NCI-H510A treated with DMSO at 0.1 percent for 48 hours (cell line): ENCODE measurements around the gene PRKCB.

Experiments
- DNase-seq: peaks from one replicate; lab custom pipeline; 2025; lab: John Stamatoyannopoulos, UW

Gene PRKCB

DNA sequence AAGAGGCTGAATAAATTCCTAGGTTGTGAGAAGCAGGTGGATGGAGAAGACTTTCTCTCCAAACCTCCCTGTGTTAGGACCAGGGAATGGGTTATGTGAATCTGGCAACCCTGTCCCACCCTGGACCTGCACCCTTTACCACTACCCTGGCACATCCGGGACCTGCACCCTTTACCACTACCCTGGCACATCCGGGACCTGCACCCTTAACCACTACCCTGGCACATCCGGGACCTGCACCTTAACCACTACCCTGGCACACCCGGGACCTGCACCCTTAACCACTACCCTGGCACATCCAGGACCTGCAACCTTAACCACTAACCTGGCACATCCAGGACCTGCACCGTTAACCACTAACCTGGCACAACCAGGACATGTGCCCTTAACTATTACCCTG lies 213.3 kb downstream of the PRKCB start:
- DNase-seq, result no peak

DNA sequence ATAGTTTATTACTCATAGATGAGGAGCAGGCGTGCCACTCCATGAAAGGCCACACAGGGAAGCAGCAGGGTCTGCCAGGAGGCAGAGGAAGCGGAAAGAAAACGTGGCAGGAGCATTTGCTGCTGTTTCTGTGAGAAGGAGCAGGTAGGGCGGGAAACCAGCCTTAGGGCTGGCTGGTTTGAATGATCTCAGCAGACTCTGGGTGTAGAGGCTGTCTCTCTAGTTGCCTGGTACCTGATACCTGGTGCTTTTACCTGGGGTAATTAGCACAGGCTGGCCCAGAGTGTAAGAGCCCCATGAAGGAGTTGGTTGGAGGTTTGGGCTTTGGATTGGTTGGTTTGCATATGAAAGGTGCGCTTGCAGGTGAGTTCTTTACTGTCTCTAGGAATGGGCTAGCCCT lies 215.3 kb downstream of the PRKCB start:
- DNase-seq, result no peak

DNA sequence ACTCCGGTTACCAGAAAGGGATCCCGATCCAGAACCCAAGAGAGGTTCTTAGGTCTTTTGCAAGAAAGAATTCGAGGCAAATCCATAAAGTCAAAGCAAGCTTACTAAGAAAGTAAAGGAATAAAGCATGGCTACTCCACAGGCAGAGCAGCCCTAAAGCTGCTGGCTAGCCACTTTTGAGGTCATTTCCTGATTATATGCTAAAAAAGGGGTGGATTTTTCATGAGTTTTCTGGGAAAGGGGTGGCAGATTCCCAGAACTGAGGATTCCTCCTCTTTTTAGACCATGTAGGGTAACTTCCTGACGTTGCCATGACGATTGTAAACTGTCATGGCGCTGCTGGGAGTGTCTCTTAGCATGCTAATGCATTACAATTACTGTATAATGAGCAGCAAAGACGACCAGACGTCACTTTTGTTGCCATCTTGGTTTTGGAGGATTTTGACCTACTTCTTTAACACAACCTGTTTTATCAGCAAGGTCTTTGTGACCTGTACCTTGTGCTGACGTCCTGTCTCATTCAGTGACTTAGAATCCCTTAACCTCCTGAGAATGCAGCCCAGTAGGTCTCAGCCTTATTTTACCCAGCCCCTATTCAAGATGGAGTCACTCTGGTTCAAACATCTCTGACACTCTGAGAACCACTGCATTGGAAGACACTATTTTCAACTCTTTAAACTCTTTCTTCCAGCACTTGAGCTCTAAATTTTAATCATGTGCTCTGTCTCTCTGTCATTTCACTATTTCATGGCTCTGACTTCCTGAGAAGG lies 216.7 kb downstream of the PRKCB start:
- DNase-seq, result no peak

DNA sequence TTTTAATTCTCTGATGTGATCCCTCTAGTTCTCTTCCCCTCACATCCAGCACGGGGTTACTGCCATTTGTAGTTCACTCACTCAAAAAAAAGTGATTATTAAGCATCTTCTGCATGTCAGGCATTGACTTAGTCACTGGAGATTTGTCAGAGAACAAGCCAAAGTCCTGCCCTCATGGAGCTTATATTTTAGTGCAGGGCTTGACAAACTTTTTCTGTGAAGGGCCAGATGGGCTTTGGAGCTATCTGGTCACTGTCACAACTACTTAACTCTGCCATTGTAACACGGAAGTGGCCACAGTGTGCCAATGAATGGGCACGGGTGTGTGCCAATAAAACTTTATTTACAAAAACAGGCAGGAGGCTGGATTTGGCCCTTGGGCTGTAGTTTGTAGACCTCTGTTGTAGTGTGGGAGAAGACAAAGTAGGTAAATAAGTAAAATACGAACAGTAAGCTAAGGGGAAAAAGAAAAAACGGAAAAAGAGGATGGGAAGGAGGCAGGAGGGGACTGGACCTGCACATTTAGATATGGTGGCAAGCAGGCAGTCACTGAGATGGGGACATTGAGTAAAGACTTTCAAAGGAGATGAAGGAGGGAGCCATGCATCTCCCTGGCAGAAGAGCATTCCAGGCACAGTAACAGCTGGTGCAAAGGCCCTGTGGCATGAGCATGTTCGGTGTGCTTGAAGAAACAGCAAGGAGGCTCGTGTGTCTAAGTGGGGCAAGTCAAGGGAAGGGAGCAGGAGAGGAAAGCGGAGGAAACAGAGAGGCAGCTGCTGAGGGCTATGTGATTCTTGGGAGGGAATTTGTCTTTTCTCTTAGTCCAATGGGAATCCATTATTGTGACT lies 217.5 kb downstream of the PRKCB start:
- no peak for DNase-seq

DNA sequence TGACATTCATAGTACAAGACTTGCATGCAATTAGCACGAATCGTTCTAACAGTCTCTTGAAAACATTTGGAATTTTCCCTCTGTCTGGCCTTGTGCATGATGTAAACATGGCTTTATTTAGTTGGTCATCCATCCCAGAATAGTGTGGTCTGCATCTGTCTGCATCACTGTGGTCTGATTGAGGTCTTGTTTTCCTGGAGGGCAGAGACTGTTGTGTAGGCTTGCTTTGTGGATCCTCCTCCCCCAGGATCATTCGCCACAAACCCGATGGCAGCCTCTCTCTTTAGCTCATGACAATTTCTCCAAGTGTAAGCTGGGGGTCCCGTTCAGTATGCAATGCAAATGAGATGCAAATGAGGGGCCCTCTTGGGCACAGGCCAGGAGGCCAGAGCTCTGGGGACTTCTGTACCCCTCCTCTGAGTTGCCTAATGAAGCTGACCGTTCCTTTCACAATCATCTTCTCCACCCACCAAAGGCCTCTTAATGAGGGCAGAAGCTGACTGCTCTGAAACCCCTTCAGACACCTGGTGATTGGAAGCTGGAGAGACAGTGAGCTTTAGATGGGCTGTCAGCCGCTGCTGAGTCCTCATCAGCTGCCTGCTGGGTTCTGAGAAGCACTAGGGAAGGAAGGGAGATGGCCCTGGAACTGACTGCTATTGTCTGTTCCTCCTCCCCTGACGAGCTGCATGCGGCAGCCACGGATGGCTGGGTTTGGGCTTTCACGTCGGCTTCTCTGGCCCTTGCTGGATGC lies 219.1 kb downstream of the PRKCB start:
- DNase-seq, result no peak

DNA sequence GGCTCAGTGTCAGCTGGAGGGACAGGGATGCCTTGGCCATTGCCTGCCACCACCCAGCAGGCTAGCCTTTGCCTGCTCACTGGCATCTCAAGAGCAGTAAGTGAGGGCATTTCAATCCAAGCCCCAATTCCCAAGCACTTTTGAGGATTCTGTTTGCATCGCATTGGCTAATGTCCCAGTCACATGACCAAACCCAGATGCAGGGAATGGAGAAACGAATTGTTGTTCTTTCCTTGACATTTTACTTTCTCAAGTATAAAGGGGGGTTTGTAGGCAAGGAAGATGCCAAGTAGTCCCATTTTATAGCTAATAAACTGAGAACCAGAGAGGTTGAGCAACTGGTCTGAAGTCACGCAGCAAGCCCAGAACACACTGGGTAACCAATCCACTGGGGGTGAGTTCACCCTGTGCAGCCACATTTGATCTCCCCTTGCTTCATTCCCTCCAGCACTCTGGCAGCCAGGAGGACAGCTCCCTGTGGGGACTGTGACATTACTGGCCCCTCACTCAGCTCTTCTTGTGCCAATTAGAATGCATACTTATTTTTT lies 226.6 kb downstream of the PRKCB start:
- no peak for DNase-seq

DNA sequence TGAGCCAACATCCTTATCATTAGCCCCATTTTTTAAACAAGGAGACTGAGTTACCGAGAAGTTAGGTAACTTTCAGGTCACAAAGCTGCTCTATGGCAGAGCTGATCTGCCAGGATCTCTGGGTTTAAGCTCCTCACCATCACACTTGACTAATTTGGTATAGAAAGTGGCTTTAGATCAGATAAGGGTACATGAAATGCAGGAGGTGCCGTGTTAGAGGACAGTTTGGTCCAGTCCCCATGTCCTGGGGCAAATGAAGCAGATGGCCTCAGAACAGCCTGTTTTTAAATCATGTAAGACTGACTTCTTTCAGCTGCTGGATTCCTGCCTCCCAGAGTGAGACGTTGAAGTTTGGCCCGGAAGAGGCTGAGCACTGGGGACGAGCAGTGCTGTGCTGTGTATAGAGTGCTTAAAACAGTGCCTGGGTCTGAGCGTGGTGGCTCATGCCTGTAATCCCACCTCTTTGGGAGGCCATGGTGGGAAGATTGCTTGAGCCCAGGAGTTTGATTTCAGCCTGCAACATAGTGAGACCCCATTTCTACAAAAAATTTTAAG lies 233.3 kb downstream of the PRKCB start:
- no peak for DNase-seq

DNA sequence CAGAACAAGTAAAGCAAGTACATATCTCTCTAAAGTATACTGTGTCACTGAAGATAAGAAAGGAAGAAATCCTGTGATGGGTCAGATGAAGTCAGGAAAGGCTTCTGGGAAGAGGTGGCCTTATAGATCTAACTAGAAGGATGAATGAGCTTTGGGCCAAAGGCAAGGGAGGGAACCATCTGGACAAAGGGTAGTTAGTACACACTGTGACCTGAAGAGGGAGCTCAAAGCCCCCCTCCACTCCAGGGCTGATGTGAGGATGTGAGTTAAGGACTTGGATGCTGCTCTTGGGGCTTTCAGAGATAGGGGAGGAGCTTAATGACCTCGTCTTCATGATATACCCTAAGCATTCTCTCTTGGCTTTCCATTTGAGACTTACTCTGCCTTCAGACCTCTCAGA lies 235.1 kb downstream of the PRKCB start:
- no peak for DNase-seq

DNA sequence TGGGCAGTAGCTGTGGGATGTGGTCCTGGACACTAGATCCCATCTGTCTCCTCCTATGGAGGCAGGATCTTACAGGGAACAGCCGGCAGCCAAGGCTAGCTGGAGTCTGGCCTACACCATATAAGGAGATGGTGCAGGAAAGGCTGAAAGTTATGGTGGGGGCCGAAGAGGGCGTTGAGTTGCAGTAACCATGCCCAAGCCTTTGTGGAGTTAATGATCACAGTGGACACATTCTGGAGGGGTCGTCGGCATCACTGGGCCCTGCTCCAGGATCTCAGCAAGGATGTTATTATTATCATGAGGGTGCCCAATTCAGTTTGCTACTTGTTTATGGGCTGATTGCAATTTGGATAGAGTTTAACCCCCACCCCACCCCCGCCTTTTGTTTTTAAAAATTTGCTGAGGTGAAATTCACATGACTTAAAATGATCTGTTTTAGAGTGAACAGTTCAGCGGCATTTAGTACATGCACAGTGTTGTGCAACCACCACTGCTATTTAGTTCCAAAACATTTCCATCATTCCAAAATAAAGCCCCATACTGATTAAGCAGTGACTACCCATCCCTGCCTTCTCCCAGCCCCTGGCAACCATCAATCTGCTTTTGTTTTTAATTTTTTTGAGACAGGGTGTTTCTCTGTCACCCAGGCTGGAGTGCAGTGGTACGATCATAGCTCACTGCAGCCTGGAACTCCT lies 236.0 kb downstream of the PRKCB start:
- DNase-seq, result no peak

DNA sequence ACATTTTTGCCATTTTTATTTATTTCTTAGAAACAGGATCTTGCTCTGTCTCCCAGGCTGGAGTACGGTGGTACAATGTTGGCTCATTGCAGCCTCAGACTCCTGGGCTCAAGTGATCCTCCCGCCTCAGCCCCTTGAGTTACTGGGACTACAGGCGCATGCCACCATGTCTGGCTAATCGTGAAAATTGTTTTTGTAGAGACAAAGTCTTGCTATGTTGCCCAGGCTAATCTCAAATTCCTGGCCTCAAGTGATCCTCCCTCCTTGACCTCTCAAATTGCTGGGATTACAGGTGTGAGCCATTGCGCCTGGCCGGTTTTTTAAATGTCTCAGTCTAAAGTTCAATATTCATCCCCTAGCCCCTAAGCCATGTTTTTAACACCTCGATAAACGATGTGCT lies 237.5 kb downstream of the PRKCB start:
- DNase-seq, result no peak

DNA sequence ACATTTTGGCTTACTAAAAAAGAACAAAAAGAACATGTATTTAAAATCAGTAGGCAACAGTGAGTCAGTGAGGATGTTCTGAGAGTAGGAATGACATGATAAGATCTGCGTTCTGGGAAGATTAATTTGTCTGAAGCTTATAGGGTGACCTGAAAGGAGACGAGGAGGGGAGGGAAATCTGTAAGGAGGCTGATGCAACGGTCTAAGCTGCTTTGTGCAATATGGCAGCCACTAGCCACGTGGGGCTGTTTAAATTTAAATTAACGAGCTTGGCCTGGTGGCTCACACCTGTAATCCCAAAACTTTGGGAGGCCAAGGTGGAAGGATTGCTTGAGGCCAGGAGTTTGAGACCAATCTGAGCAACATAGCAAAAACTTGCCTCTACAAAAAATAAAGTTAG lies 238.8 kb downstream of the PRKCB start:
- DNase-seq, result no peak

DNA sequence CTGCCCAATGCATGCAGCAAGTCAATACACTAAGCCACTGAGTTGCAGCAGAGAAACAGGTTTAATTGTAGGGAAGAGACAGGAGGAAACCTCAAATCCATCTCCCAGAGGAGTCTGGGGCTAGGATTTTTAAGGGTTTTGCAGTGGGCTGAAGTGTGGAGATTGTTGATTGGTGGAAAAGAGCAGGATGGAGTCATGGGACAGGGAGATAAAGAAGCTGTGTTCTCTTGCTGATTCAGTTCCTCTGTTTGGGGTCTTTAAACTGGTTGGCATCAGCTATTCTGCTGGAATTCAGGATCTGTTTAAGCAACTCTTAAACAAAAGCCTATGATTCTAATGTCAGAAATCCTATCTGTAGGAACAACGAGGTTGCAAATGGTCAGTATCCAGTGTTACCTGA lies 239.5 kb downstream of the PRKCB start:
- DNase-seq, result no peak

DNA sequence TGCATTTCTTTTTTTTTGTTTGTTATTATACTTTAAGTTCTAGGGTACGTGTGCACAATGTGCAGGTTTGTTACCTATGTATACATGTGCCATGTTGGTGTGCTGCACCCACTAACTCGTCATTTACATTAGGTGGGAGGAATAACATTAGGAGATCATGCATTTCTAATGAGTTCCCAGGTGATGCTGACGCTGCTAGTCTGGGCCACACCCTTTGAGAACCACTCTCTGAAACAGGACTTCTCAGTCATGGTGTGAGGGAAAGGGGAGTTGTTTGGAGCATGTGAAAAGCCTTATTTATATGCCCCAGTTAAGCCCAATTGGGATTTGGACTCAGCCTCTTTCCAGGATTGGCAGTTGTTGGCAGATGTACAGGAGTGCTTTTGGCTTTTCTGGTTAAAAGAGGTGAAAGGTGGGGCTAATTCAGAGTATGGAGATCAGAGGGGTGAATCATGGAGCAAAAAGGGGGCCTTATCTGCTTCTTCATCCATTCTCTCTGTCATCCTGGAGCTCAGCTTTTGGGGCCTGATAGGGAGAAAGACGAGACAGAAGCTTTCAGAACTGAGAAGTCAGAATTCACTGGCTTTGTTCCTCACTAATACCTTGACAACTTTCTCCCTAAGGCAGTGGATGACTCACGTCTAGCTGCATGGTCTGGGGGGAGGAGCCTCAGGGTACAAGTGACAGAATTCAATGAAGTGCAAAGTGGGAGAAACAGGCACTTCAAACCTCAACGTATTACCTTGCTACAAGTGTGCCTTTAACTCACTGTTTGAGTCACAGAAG lies 240.3 kb downstream of the PRKCB start:
- DNase-seq, result no peak

DNA sequence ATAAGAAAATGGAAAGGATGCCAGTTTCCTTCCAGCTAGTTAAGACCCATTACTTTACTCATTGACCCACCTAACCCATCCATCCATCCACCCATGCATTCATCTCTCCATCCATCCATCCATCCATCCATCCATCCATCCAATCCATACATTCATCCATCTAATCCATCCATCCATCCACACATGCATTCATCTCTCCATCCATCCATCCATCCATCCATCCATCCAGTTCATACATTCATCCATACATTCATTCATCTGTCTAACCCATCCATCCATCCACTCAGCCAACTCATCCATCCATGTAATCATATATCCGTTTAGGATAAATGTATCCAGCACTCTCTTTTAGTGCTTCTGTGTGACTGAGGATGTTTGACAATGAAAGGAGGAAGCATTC lies 241.5 kb downstream of the PRKCB start:
- DNase-seq, result no peak

DNA sequence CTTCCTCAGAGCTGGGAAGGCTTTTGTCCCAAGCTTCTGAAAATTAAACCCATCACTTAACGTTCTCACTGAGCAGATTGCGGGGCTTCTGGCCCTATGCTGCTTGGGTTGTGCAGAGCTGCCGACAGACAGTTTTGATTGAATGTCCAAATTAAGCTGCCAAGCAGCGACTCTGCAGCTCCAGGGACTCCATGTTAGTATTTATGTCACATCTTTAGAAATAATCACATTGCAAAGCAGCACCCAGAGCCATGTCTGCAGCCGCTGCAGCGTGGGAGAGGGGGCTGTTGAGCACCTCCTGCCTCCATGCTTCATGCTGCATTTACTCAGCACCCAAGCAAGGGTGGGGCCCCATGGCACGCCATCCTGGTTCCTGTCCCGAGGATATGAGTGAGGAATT lies 242.2 kb downstream of the PRKCB start:
- no peak for DNase-seq

DNA sequence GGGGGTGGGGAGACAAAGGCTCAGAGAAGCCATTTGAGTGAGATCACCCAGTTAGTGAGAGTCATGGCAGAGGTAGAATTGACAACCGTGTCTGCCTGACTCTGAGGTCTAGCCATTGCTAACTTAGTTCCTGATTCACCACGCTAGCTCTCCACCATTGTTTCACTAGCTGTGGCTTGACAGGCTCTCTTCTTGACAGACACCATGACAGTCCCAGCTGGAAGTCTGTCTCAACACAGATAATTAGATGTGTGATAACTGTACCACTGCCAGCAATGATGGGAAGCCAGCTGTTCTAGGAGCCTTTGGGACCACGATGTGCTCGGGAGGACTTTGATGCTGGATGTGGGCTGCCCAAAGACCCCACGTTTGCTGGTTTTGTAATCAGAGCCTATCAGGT lies 249.9 kb downstream of the PRKCB start:
- no peak for DNase-seq

DNA sequence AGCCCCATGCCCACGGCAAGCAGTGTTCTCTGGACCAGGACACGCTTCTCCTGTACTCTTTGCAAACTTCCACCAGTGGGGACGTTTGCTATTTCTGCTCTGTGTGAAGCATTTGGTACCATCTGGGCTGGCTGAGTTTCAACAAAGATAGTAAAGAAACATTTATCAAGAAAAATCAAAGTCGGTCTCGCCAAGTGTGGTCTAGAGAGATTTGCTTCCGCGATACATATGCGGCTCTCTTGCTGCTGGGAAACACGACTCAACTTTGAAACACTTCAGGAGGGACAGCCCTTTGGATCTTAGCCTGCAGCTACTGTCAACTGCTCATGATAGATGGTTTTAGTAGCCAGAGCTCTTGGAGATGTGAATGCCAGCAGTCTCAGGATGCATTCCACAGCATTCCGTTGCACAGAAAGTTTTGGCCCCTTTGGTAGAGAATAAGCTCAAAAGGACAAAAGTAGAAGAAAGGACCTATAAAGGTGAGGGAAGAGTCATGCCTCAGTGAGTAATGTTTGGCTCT lies 252.2 kb downstream of the PRKCB start:
- no peak for DNase-seq

DNA sequence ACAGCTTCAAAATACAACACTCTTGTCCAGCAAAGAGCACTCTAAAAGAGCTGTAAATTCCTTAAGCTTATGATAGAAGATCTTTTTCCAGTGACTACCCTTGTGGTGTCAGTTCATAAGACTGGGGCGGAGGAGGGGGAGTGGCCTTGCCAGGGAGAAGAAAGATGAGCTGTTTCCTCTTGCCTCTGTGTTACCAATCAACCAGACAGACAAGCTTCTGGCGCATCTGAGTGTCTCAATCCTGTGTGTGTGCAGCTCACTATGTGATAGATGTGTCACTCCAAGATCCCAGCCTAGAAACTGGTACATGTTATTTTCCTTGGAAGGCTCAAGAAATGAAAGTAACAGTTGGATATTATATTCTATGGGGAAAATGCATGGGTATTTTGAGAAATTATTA lies 253.0 kb downstream of the PRKCB start:
- DNase-seq, result no peak

DNA sequence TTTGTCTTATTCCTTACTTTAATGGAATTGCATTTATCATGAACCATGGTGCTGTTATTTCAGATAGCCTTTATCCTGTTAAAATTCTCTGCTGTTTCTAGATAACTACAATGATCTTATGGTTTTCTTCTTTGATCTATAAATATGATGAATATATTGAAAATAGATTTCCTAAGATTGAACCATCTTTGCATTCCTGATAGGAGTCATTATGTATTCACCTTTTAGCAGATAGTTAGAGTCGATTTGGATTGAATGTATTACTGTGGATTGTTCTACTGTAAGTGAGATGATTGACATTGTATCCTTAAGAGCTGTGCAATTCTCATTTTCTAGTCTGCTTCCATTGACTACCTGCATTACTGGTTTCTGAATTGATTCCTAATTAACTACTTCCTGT lies 255.3 kb downstream of the PRKCB start:
- no peak for DNase-seq

DNA sequence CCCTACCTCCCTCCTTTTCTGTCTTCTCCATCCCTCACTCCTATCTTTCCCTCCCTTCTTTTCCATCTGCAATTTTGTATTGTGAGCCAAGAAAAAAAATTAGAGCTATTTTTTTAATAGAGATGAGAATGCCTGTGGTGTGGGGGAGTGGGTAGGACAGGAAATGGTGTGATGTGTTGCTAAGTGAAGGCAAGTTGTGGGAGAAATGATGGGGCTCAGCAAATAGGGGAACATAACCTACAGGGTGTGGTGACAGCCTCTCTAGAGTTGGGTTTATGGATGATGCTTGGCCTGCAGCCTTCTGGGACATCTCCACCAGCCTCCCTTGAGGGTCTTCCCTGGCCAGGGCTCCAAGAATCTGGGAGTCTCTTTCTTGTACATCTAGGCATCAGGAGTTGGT lies 257.3 kb downstream of the PRKCB start:
- DNase-seq, result no peak

DNA sequence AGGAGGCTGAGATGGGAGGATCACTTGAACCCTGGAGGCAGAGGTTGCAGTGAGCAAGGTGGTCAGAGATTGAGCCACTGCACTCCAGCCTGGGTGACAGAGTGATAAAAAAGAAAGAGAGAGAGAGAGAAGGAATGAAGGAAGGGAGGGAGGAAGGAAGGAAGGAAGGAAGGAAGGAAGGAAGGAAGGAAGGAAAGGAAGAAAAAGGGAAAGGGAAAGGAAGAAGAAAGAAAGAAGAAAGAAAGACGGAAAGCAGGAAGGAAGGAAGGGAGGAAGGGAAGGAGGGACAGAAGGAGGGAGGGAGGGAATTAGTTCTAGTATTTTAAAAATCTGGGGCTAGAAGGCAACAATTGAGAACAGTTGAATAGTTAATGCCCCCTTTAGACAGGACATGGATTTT lies 258.9 kb downstream of the PRKCB start:
- DNase-seq, result no peak
